Globus pallidus (tissue), 1 donor: ENCODE data around the gene DENND1C.
"Not testable (repeated sequence)": the region's sequence is repeated elsewhere in the genome, so short reads cannot be mapped to it uniquely, and the experiment has no call there.

Source experiments
- DNase-seq: peaks from one replicate; pipeline ENCODE4 v3.0.0-alpha.2; 2015; ENCODE audit warnings: low spot score

Gene DENND1C

DNA sequence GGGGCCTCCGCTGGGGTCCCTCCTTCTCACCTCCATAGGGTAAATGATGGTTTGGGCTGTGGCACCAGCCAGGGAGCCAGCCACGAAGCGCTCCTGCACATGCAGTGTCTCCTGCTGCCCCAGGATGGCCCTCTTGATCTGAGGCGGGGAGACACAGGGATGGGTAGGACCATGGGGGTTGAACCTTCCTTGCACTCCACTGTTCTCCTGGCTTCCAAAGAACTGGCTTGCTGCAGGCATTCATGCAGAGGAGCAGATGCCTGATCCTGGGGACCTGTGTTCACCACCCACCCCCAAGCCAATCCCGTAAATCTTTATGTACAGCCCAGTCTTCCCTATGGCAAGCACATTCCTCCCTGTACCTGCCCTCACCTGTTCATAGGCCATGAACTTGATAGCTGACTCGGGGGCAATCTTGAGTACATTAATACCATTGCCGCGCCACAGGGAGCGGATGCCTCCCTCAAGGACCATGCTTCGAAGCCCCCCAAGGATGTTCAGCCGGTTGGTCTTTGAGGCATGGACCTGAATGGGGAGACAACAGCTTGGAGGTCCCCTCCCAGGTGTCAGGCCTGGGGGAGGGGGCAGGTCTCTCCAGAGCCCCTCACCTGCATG is 27.5 kb downstream of the DENND1C start:
- DNase-seq = no peak

DNA sequence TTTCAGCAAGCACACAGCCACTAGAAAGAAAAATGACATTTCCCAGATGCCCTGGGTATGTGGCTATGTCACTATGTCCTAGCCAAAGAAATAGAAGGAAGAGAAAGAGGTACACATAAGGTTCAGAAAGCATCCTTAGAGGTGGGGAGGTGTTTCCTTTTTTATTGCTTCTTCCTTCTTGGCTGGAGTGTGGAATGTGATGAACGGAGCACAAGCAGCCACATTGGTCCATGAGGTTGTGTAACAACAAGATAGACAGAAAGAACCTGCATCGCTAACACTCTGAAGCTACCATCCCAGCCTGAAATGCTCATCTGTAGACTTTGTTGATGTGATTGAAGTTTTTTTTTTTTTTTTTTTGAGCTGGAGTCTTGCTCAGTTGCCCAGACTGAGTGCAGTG is 28.7 kb downstream of the DENND1C start:
- no peak for DNase-seq

DNA sequence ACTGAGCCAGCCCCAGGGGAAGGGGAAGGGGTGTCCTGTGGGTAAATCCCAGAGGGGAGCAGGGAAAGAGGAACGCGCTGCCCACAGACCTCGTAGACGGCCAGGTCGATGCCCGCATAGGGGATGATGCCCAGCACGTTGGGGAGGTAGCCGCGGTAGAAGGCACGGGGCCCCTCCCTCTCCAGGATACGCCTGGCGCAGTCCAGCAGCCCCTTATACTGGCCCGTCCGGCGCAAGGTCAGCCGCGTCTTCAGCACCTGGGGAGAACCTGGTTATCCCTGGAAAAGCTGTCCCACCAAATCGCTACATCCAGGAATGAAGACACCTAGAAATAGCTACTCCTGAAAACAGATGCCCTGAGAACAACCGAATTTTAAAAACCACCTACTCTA is 29.4 kb downstream of the DENND1C start:
- DNase-seq = no peak

DNA sequence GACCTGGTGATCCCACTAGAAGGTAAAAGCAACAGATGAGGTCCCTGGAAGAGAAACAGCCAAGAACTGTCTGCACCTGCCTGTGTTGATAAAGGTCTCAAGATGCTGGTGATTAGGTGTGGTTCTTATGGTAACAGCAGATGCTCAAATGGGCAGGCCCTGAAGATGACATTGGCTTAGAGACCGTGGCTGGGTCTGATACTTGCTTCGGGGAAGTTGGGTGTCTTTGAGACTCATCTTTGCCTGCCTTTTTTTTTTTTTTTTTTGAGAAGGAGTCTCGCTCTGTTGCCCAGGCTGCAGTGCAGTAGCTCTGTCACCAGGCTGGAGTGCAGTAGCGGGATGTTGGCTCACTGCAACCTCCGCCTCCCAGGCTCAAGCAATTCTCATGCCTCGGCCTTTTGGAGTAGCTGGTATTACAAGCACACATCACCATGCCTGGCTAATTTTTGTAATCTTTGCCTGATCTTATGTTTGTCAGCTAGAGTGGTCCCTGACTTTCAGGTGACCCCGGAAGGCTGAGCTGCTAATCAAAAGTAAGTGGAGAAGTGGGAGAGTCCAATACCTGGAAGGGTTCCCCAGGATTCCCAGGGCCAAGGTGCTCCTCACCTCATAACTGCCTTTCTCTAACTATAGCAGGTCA is 29.9 kb downstream of the DENND1C start:
- DNase-seq = no peak

DNA sequence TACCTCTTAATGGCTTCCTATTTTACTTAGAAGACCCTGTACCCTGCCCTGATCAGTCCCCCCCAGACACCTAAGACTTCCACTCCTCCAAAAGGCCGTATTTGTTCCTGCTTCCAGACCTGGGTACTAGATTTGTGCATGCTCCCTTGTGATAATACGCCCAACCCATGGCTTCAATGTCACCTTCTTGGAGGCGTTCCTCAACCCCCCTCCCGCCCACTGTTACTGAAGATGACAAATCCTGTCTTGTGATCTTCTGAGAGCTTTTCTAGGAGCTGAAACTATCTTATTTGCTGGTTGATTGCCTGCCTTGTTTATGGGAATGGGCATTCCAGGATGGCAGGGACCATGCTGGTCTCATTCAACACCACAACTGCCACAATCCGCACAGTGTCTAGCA is 31.4 kb downstream of the DENND1C start:
- no peak for DNase-seq

DNA sequence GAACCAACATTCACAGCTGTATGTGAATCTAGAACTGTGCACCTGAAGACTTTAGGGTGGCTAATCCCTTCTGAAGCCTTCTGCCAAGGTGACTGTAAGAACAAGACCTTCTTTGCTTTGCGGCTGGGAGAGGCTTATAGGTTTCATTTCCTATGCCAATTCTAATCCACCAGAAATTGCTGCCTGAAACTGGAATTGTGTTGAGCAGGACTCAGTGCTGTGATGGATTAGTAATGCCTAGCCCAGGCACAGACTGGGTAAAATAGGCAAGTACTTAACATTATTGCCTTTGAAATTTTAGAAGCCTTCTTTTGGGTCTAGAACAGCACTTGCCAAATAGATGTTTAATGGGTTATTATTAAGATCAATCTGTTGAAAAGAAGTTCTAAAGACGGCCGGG is 33.5 kb downstream of the DENND1C start:
- no peak for DNase-seq

DNA sequence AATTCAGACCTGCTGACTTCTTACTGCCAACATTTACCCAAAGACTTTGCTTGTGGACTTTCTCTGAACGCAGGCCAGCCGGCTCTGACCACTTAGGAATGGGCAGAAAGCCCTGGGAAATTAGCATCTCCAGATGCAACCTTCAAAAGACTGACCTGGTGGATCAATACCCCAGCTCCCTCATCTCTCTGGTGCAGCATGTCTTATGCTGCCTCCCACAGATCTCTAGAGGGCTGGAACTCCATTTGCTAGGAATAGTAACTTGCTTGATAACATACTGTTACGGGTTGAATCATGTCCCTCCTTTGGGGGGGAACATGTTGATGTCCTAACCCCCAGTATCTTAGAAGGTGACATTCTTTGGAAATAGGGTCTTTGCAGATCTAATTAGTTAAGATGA is 35.1 kb downstream of the DENND1C start:
- DNase-seq = no peak

DNA sequence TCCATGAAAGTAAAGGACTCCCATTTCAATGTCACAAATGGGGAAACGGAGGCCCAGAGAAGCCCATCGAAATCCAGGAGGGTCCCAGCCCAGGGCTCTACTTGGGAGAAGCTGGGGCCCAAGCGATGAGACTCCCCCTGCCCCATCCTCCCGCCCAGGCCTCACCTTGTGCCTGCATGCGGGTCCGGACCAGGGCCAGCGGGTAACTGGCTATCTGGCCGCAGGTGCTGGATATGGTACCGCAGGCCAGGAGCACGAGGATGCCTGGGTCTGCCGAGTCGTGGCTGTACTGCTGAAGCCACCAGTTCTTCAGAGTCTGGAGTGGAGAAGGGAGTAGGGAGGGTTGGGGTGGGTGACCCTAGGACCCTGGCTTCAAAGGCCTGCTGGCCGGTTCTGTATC is 37.6 kb downstream of the DENND1C start:
- no peak for DNase-seq

DNA sequence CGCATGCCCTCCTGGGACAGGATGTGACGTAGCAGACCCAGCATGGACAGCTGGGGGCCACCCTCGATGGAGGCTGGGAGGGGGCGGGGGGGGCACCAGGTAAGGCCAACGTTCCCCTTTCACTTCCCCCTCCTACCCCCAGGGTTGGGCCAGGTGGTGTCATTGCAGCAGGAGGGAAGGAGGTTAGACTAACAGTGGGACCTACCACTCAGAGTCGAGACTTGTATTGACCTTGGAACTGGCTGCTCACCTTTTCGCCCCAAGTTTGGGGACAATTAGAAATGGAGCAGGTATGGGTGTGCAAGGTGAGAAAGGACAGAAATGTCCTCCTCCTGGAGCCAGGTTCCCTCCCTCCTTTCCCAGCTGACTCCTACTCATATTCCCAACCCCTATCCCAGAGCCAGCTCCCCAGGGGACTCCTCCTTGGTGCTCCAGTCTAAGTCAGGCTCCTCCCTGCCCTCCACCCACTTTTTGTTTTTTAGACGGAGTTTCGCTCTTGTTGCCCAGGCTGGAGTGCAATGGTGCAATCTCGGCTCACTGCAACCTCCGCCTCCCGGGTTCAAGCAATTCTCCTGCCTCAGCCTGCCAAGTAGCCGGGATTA is 39.4 kb downstream of the DENND1C start:
- no peak for DNase-seq

DNA sequence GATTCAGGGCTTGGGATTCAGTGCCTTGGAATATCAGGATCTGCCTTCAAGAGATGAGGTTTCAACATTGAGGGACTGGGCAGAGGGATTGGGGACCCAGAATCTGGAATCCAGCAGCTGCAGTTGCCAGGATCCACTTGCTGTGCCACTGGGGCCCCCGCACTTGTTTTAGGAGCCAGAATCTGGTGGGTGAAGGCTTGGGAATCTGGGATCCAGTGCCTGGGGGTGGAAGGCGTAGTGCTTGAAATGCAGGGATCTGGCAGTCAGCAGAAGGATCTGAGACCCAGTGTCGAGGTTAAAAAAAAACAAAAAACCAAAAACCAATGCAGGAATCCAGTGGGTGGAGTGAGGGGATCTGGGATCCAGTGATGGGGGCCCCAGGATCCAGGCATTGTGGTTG is 40.7 kb downstream of the DENND1C start:
- DNase-seq = no peak

DNA sequence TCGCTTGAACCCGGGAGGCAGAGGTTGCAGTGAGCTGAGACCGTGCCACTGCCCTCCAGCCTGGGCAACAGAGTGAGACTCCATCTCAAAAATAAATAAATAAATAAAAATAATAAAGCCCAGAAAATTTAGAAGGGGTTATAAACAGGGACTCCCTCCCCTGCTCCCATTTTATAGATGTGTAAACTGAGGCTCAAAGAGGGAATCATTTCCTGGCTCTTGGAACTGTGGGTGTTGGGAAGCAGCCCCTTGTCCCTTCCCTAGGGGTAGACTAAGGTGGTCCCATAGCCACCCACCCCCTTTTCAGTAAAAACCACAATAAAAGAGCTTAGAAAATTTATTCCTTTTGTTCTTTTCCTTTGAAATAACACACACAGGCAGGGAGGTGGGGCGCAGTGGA is 41.8 kb downstream of the DENND1C start:
- no peak for DNase-seq

DNA sequence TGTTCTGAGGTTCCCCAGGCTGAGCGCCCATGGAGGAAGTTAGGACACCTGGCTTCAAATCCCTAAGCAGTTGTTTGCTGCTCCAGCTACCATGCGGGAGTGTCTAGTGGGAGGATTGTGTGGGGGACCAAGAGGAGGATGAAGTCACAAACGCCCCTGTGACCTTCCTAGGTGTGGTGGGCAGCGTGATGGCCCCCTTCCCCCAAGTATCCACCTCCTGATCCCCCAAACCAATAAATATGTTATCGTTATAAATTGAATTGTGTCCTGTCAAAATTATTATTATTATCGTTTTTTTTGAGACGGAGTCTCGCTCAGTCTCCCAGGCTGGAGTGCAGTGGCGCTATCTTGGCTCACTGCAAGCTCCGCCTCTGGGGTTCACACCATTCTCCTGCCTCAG is 47.9 kb downstream of the DENND1C start, which contains the start of gene SLC25A41:
Gene SLC25A41 (minus strand): TSS at position 101 of the 400 bp plus-strand sequence. CDS start 70 bp downstream, at position 31.
- no peak for DNase-seq

DNA sequence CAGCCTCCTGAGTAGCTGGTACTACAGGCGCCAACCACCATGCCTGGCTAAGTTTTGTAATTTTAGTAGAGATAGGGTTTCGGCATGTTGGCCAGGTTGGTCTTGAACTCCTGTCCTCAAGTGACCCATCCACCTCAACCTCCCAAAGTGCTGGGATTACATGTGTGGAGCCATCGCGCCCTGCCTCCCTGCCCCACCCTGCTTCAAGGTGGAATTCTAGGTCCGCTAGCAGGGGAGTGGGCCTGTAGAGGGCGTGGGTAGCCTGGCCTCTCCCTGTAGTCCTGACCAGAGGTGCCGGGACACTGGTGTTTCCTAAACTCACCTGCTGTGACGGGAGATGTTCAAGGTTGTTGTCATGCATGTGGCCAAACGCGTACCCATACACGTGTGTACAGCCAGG is 48.4 kb downstream of the DENND1C start:
- no peak for DNase-seq

DNA sequence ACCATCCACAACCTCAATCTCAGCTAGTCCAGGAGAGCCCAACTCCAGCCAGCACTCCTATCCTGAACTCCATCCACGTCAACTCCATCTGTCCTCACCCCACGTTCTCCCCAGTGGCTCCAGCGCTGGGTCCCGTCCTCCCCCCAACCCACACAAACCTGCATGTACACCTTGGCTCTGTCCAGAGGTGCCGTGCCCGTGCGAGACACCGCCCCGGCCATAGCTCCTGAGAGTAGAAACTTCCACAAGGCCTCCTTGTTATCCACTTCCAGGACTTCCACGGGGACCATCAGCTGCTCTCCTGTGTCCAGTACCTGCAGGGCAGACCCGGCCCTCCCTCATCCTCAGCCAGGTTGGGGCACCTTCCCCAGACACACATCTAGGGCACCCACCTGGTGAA is 49.7 kb downstream of the DENND1C start:
- no peak for DNase-seq

DNA sequence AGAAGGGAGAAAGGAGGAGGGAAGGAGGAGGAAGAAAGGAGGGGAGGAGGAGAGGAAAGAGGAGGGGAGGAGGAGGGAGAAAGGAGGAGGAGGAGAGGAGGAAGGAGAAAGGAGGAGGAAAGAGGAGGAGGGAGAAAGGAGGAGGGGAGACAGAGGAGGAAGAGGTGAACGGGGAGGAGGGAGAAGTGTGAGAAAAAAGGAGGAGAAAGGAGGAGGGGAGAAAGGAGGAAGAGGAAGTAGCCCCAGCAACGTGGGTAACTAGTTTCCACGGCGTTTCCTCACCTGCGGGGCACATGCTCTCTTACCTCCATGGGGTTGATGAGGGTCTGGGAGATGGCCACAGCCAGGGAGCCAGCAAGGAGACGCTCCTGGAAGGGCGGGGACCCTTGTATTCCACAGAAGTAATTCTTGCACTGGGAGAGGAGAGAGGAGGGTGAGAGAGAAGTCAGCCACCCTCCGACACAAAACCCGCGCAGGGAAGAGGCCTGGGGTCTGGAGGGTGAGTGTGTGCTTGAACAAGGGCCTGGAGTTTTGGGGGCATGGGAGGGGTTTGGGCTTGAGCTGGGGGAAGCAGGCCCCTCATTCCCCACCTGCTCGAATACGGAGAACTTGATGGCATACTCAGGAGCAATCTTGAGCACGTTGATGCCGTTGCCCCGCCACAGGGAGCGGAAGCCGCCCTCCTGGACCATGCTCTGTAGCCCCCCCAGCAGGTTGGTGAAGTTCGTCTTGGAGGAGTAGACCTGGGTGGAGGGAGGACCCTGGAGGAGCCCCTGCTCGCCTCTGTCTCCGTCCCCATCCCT is 52.0 kb downstream of the DENND1C start:
- DNase-seq = no peak

DNA sequence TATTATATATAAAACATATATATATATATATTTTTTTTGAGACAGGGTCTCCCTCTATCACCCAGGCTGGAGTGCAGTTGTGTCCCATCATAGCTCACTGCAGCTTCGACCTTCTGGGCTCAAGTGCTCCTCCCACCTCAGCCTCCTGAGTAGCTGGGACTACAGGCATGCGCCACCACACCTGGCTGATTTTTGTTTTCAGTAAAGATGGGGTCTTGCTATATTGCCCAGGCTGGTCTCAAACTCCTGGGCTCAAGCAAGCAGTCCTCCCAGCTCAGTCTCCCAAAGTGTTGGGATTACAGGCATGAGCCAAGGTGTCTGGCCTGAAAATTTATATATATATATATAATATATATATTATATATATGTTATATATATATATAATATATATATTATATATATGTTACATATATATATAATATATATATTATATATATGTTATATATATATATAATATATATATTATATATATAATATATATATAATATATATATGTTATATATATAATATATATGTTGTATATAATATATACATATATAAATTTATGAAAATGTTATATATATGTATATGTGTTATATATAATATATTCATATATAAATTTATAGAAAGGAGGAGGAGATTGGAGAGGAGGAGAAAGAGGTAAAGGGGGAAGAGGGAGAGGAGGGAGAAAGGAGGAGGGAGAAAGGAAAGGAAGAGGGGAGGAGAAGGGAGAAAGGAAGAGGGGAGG is 52.7 kb downstream of the DENND1C start:
- DNase-seq = not testable (repeated sequence)

DNA sequence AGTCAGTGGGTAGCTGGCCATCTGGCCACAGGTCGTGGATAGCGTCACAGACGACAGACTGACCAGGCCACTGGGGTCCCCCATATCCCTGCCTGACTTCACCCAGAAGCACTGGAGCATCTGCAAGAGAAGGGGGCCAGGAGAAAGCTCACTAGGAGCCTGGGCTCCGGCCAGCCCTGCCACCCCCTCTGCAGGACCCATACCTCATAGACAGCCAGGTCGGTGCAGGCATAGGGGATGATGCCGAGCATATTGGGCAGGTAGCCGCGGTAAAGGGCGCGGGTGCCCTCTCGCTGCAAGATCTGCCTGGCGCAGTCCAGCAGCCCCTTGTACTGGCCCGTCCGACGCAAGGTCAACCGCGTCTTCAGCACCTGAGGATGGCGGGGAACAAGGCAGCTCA is 54.5 kb downstream of the DENND1C start:
- DNase-seq = no peak

DNA sequence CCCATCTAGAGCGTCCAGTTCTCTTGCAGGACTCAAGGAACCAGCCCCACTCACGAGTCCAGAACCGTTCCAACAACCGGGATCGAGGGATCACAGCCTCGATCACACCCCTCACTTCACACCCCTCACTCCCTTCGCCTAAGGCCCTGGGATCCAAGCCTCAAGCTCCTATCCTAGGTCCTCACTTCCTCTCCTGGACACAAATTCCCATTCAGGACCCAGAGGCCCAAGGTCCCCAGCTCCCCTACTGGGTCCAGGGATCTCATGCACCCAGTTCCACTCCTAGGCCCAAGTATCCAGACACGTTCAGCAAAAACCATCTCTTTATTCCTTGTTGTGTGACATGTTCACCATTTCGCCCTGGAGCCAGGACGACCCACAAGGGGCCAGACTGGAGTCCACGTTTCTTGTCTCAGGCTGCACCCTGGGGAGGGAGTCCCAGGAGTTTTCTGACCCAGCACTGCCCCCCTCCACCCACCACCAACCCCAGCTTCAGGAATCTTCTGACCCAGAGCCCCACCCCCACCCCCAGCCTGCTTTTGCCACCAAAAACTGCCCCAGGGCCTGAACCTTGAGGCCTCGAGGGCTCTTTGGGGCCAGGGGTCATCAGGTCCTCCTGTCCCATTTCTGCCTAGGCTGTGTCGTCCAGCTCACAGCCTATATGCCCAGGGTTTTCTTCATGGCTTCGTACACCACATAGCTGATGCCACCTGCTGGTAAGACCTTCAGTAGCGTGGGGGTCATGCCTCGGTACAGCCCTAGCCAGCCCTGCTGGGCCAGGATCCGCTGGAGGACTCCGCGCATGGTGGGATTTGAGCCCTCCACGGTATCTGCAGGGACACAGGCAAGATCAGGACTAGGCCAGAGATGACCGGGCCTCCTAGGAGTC is 55.6 kb downstream of the DENND1C start:
- peak; percentile 6 for DNase-seq

DNA sequence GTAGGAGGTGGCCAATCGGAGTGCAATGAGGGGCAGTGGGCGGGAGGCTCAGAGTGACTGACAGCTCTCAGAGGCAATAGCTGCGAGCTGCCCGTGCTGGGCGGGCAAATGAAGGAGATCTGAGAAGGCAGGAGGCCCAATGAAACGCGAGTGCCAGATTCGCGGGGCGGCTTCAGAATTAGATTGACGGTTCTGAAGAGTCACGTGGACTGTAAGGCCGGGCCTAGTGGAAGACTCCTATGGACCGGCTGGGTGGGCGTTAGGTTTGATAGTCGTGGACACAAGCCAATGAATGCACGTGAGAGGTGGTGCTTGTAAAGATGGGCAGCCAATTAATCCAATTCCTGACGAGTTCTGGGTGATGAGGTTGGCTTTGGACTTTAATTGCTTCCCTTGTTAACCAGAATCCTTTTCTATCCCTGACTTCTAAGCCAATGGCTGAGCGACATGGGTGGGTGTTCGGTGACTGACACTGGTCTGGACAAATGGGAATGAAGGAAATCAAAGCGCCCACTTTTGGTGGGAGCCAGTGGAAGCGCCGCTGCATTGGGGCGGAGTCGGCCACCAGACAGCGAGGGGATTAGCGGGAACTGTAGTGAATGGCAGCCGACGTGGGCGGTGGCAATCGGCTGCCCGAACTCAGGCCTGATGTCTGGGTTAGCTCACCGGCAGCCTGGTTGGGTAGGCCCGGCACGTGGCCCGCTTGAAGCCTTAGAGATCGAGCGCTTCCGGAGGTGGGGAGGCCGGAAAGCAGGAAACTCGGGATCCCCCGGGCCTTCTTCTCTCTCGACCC is 56.5 kb downstream of the DENND1C start:
- peak; percentile 100 for DNase-seq

DNA sequence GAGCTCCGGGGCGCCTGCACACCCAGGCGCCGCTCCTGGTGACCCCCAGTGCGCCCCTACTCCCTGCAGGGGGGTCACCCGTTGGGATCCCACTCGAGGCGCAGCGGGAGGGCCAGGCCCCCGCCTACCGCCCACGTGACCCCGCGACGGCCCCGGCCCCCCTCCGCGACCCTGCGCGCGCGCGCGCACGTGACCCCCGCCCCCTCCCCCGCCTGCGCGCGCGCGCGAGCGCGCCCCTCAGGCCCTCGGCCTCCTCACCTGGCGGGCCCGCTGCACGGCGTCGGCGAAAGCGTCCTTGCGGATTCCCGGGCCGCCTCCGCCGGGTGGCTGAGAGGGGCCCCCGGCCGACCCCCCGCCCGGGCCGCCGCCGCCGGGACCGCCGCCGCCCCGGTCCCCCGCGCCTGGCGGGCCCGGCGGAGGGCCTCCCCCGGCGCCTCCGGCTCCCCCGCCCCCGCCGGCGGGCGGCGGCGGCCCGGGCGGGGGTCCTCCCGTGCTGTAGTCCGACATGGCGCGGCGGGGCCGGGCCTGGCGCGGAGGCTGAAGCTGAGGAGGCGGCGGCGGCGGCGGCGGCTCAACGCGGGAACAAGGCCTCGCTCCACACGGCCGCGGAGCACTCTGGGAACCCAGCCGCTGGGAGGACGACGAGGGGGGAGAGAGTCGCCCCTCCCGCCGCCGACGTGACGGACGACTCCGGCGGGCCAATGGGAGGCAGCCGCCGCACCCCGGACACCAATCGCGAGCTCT is 57.2 kb downstream of the DENND1C start, which contains the start of gene KHSRP:
Gene KHSRP (minus strand): TSS at position 617 of the 744 bp plus-strand sequence. CDS start 110 bp downstream, at position 507.
- DNase-seq = peak; percentile 11
